GM19351 (cell line): ENCODE data around the gene NFATC2.

Experiments used
- ATAC-seq: cut with Tn5 transposase; IDR thresholded peaks from one replicate; pipeline ENCODE4 v1.9.1; 2021; ENCODE audit warnings: mild to moderate bottlenecking, moderate library complexity; ENCODE audit not compliant: unreplicated experiment

Gene NFATC2

DNA sequence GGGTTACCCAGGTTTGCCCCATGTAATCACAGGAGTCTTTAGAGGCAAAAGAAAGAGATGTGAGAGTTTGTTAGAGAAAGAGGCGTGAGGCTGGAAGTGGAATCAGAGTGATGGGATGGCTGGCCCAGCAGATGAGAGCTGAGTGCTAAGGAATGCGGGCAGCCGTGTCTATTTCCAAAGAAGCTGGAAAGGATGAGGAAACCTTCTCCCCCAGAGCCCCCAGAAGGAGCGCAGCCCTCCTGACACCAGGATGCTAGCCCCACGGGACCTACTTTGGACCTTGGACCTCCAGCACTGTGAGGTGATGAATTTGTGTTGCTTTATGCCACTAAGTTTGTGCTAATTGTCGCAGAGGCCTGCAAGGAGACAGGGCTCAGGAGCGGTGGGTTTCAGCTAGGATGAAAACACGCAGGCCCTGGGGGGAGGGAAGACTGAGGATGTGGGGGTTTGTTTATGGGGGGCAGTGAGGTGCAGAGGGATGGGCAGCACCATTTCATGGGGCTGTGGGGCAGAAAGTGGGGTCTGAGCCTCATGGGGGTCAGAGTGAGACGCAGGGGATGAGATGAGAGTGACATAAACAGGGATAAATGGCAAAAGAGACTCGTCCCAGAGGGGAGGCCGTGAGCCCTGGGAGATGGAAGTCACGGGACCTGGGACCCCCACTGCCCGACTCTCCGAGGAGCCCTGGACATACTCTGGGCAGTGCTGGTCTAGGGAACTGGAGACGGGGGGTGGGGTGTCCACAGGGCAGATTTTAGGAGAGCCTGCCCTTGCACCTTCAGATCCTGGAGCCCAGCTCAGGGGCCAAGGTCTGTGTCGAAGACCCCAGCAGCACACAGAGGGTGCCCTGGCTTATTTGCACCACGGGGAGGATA, 160.2 kb downstream of the NFATC2 start:
- ATAC-seq, result no peak

DNA sequence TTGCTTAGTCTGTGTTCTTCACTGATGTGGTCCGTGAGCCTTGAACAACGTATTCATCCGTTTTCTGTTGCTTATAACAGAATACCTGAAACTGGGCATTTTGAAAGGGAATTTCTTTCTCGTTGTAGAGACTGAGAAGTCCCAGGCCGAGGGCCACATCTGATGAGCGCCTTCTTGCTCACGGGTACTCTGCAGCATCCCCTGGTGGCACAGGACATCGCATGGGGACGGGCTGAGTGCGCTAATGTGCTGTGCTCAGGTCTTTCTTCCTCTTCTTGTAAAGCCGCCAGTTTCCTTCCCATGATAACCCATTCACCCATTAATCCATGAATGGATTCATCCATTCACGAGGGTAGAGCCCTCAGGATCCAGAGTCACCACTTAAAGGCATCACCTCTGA, 161.0 kb downstream of the NFATC2 start:
- no peak for ATAC-seq

DNA sequence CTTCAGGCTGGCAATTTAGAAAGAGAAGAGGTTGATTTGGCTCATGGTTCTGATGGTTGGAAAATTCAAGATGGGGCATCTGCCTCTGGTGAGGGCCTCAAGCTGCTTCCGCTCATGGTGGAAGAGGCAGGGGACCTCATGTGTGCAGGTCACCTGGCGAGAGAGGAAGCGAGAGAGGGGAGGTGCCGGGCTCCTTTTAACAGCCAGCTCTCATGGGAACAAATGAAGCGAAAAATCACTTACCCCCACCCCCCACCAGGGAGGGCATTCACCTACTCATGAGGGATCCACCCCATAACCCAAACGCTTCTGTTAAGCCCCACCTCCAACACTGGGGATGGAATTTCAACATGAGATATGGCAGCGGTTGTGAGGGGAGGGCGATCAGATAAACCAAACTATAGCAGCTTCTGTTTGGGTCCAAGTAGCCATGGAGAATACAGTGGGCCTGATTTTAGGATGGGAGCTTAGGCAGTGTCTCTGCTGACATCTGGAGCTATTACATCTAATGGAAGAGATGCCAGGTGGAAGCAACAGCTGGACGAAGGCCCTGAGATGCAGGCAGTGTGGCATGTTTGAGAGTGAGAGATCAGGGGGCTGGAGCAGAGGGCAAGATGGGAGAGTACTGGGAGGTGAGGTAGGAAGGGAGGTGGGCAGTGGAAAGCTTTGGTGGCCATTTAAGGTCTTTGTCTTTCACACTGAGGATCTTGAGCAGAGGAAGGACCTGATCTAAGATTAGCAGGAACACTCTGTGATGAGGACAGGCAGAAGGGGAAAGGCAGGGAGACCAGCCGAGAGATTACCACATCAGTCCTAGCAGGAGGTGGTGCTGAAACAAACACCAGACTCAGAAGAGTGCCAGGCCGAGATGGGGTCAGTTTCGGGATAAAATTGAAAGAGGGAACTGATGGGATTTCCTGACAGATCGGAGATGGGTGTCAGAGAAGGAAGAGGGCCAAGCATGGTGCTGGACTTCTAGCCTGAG, 161.8 kb downstream of the NFATC2 start:
- ATAC-seq, result peak; percentile 74

DNA sequence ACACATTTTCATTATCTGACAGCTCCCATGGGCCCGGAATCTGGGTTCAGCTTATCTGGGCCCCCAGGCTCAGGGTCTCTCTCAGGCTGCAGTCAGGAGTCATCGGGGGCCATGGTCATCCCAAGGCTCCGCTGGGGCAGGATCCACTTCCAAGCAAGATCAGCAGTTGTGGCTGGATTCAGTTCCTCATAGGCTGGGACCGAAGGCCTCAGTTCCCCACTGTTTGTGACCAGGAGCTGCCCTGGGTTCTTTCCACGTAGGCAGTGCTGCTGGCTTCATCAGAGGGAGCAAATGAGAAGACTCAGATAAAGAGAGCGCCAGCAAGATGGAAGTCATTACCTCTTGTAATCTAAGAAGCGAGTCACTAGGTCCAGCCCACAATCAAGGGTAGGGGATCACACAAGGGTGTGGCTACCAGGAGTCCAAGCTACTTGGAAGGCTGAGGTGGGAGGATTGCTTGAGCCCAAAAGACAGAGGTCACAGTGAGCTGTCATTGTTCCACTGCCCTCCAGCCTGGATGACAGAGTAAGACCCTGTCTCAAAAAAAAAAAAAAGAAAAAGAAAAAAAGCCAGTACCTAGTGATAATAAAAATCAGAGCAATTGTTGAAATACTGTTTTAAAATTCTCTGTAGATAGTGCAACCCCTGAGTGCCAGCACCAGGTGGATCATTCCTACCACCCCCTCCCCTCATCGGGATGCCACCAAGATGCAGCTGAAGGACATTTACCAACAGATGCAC, 162.7 kb downstream of the NFATC2 start:
- ATAC-seq, result no peak

DNA sequence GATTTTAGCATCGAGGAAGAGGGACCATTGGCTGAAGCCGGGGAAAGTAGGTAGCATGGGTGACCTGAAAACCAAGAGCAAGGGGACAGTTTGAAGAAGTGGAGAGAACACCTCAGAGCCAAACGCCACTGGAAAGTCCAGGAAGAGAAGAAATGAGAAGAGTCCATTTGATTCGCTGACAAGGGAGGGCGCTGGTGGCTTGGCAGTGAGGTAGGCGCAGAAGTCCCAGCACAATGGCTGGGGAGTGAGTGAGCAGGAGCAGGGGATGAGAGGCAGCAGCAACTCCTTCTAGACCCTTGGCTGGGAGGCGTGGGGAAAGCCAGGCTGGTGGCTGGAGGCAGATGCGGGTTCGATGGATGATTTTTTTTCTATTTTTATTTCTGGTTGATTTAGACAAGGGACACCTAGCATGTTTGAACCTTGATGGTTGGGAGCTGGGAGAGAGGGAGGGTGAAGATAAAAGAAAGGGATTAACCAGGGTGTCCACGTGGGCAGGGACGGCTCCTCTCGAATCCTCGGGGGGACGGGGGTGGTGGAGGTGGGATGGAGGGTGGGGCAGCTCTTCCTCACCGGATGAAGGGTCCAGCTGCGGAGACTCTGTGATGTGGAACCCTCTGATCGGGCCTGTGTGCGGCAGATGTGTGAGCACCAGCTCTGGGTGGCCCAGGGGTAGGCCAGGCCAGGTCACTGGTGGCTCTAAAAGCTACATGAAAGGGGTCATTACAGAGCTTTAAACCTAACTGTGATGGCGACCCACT, 164.2 kb downstream of the NFATC2 start:
- ATAC-seq, result no peak

DNA sequence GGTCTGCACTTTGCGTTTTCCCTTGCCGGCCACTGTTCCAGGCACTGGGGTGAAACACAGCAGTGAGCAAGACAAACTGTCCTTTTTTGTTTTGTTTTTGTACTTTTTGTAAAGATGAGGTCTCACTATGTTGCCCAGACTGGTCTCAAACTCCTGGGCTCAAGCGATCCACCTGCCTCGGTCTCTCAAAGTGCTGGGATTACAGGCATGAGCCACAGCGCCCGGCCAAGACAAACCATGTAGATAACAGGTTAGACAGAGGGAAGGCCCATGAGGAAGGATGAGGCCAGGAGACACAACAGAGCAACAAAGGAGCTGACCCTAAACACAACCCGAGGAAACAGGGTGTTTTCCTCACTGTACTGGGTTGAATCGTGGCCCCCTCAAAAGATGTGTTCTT, 165.4 kb downstream of the NFATC2 start:
- no peak for ATAC-seq

DNA sequence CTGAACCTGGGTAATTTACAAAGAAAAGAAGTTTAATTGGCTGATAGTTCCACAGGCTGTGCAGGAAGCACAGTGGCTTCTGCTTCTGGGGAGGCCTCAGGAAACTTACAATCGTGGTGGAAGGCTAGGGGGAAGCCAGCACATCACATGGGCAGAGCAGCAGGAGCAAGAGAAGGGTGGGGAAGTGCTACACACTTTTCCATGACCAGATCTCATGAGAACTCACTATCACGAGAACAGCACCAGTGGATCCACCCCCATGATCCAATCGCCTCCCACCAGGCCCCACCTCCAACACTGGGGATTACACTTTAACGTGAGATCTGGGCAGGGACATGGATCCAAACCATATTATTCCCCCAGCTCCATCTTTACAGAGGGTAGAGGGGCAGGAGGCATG, 166.4 kb downstream of the NFATC2 start:
- ATAC-seq, result no peak

DNA sequence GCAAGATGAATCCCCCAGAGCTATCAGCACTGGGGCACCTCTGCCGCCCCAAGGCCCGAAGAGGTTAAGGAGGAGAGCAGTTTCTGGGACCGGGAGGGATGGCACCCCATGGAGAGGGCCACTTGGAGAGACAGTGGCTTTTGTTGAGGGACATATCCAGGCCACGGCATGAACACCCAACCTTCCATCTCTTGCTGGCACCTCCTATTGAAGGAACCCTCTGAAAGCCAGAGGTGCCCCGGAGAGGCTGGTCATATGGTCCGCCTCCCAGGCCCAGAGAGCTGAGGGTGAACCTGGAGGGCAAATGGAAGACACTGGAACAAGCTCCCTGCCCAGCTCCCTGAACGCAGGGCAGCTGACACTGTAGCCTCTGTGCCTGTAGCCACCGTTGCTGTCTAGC, 167.0 kb downstream of the NFATC2 start:
- no peak for ATAC-seq

DNA sequence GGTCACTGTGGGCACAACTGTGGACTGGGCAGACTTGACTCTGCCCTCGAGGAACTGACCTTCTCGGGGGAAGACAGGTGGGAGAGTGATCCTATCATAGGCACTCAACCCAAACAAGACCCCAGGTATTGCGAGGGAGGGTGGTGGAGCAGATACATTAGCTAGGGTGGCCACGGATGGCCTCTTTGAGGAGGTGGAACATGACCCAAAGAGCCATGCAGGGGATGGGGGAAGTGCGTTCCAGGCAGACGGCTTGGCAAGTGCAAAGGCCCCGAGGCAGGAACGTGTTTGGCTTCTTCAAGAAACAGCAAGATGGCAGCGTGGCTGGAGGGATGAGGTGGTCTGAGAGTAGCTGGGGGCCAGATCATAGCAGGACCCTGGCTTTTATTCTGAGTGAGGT, 167.6 kb downstream of the NFATC2 start:
- ATAC-seq, result no peak

DNA sequence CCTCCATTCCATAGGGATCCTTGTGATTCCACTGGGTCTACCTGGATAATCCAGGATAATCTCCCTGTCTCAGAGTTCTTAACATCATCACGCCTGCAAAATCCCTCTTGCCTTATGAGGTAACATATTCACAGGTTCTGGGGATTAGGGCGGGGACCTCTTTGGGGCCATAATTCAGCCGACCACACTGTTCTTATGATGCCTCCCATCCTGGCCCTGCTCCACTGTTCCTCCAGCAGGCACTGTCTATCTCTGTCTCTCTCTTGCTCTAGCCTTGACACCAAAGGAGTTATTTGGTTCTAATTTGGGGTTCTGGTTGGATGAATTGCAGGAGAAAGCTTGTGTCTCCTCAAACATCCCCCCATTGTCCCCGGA, 168.1 kb downstream of the NFATC2 start:
- ATAC-seq, result no peak

DNA sequence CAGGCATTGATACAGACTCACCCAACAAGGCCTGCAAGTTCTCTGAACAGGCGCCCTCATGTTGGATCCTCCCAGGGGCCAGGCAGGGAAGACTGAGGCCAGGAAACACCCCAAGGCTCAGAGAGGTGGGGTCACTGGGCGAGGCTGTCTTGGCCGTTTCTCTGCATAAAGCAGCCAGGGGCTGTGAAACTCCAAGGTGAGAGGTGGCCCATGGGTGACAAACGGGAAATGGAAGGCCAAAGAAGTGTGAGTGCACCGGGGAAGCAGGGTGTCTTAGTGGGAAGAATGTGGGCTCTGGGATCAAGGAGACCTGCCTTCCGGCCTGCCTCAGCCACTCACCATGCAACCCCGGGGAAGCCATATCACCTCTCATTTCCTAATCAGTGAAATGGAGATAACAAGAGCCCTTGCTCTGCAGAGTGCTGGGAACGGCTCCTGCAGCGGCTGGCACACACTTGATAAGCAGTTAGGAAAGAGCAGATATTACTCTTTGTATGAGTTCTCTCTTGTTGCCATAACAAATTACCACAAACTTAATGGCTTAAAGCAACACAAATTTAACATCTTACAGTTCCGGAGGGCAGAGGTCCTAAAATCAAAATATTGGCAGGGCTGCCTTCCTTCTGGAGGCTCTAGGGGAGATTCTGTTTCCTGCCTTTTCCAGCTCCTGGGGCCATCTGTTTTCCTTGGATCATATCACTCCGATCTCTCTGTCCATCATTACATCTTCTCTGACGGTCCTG, 168.6 kb downstream of the NFATC2 start:
- no peak for ATAC-seq

DNA sequence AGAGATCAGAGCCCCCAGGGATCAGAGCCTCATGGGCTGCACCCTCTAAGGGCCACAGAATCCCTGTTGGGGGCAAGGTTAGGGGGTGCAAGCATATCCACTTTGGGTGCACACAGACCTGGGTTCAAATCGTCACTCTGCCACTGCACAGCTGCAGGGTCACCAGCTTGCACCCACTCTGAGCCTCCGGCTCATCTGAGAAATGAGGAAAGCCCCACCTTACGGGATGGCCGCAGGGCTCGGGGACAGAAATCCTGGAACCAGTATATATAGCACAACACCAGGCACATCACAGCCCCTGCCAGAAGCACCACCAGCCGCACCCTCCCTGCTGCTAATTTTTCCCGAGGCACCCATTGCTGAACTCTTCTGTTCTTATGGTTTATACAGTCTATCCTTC, 169.6 kb downstream of the NFATC2 start:
- ATAC-seq, result no peak

DNA sequence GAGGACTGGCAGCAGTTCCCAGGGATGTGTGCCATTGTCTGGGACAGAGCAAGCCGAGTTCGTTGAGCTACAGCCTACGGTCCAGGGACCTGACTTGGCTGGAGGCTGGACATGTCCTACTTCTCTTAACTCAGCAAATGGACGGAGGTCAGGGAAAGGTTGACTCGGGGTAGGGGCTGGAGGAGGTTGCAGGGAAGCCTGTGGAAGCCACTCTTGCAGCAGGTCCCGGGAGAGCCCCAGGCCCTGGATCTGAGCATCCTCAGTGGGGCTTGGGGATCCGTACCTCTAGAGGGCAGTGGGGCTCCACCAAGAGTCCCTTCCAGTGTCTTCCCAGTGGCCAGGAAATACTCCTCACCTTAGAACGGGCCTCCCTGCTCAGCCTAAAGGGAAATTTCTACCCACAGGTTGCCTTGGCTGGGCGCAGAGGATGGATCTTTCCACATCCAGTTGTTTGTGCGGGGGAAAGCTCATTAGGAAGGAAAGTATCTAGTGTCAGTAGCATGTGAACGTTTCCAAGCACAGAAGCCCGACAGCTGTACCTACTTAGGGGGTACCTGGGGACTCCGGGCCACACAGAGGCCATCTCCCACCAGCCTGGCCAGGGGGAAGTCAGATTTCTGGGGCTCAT, 170.2 kb downstream of the NFATC2 start:
- ATAC-seq, result peak; percentile 82

DNA sequence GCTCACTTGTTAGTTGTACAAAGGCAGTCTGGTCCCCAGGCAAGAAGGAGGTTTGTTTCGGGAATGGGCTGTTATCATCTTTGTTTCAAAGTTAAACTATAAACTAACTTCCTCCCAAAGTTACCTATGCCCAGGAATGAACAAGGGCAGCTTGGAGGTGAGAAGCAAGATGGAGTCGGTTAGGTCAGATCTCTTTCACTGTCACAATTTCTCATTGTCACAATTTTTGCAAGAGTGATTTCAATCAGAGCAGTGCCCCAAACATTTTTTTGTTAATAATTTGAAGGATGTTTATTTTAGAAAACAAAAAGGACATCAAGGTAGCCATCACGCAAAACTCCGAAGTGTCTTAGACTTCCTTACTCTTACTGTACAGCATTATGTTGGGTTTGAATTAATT, 170.8 kb downstream of the NFATC2 start:
- ATAC-seq, result no peak

DNA sequence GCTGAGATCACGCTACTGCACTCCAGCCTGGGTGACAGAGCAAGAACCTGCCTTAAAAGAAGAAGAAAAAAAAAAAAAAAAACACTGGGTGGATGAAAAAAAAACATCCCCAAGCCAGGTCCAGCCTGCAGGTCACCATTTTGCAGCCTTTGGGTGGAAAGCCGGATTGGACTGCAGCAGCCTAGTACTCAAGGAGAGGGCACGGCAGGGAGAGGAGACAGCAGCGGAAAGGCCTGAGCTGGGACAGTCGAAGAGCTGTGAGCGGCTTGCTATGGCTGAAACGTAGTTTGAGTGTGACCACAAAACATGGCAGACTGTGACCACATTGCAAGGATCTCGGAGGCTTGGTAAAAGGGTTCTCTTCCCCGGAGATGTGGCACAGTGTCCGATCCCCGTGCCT, 173.0 kb downstream of the NFATC2 start:
- no peak for ATAC-seq

DNA sequence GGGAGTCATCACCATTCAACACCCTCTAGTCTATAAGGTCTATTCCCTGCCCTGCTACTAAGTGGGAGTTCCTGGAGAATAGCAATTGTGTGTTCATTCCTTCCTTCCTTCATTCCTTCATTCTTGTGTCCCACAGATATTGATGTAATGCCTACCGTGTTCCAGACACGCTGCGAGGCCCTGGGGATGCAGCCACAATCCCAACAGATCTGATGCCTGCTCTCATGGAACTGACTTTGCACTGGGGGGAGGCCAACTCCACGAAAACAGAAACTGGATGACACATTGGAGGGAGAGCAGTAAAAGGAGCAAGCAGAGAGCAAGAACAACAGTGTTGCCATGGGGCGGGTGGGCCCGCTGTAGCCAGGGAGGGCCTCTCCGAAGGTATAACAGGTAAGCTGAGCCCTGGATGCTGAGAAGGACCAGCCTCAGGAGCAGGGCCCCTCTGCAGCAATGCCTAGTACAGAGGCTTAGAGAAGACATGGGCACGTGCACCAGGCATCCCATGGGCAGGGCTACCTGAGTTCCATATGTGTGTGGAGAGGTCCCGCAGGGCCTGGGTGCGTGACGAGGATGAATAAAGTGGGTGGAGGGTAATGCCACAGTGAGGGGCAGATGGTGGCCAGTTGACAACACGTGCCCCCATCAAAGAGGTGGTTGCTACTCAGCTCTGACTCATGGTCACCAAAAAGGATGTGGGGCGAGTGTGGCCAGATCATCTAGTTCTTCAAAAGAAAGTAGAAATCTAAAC, 173.9 kb downstream of the NFATC2 start:
- ATAC-seq, result no peak

DNA sequence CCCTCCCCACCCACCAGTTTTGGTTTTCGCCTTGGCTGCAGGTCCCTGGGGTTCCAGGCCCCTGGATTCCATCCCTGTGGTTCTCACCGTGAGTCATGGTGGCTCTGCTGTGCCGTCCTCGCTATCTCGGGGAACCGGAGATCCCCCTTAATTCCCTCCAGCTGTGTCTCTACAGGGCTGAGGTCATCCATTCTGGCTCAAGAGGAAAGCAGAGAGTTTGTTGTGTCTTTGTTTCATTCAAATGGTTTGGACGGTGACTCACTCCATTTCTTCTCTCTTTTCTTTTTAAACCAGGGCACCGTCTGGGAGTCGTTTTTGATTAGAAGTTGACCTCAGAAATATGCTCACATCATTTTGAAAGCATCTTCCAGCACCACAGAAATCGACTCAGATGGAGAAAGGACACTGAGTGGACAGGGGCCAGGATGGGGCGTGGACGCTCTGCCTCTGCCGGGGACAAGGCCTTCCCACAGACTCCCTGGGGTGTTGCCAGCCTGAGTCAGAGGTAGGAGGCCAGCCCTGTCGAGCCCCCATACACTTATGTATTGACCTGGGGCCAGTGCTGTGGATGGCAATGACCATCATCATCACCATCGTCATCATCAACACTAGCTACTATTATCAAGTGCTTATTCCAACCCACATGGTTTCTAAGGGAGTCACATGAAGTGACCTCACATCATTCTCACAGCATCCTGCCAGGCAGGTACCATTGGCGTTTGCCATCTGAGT, 176.2 kb downstream of the NFATC2 start:
- ATAC-seq, result no peak

DNA sequence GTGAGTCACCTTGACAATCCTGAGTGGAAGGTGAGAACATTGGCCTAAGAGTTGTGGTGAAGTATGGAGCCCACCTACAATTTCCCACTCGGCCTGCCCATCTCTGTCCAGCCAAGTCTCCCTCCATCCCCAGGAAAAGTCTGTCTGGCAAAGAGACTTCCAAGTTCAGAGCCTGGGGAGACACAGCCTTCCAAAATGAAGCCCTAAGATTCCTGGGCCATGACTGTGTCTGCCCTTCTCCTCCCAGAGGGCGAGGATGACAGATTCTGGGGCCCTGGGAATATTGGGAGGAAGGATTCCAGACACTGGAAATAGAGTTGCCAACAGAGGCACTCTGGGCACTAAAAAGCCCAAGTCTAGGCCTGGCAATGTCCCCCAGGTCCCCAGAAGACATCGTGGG, 176.8 kb downstream of the NFATC2 start:
- no peak for ATAC-seq
